ENCODE results near the gene CHST14. TPM values are rescaled to one million over a fixed set of nuclear protein-coding genes. Genes with fewer than 3 reads are reported as not detected.

CHST14 gene
- total and polyA plus RNA-seq, 2 of the 8 experiments (the other 6 are each of a cell fraction or from before 2014, with no cell fraction given) = 13.4 to 20.3 TPM

GRCh38 chr15:40499931-40500330 is 29.1 kb downstream of the CHST14 start (continued):
- TF ChIP-seq, protein P1, sequence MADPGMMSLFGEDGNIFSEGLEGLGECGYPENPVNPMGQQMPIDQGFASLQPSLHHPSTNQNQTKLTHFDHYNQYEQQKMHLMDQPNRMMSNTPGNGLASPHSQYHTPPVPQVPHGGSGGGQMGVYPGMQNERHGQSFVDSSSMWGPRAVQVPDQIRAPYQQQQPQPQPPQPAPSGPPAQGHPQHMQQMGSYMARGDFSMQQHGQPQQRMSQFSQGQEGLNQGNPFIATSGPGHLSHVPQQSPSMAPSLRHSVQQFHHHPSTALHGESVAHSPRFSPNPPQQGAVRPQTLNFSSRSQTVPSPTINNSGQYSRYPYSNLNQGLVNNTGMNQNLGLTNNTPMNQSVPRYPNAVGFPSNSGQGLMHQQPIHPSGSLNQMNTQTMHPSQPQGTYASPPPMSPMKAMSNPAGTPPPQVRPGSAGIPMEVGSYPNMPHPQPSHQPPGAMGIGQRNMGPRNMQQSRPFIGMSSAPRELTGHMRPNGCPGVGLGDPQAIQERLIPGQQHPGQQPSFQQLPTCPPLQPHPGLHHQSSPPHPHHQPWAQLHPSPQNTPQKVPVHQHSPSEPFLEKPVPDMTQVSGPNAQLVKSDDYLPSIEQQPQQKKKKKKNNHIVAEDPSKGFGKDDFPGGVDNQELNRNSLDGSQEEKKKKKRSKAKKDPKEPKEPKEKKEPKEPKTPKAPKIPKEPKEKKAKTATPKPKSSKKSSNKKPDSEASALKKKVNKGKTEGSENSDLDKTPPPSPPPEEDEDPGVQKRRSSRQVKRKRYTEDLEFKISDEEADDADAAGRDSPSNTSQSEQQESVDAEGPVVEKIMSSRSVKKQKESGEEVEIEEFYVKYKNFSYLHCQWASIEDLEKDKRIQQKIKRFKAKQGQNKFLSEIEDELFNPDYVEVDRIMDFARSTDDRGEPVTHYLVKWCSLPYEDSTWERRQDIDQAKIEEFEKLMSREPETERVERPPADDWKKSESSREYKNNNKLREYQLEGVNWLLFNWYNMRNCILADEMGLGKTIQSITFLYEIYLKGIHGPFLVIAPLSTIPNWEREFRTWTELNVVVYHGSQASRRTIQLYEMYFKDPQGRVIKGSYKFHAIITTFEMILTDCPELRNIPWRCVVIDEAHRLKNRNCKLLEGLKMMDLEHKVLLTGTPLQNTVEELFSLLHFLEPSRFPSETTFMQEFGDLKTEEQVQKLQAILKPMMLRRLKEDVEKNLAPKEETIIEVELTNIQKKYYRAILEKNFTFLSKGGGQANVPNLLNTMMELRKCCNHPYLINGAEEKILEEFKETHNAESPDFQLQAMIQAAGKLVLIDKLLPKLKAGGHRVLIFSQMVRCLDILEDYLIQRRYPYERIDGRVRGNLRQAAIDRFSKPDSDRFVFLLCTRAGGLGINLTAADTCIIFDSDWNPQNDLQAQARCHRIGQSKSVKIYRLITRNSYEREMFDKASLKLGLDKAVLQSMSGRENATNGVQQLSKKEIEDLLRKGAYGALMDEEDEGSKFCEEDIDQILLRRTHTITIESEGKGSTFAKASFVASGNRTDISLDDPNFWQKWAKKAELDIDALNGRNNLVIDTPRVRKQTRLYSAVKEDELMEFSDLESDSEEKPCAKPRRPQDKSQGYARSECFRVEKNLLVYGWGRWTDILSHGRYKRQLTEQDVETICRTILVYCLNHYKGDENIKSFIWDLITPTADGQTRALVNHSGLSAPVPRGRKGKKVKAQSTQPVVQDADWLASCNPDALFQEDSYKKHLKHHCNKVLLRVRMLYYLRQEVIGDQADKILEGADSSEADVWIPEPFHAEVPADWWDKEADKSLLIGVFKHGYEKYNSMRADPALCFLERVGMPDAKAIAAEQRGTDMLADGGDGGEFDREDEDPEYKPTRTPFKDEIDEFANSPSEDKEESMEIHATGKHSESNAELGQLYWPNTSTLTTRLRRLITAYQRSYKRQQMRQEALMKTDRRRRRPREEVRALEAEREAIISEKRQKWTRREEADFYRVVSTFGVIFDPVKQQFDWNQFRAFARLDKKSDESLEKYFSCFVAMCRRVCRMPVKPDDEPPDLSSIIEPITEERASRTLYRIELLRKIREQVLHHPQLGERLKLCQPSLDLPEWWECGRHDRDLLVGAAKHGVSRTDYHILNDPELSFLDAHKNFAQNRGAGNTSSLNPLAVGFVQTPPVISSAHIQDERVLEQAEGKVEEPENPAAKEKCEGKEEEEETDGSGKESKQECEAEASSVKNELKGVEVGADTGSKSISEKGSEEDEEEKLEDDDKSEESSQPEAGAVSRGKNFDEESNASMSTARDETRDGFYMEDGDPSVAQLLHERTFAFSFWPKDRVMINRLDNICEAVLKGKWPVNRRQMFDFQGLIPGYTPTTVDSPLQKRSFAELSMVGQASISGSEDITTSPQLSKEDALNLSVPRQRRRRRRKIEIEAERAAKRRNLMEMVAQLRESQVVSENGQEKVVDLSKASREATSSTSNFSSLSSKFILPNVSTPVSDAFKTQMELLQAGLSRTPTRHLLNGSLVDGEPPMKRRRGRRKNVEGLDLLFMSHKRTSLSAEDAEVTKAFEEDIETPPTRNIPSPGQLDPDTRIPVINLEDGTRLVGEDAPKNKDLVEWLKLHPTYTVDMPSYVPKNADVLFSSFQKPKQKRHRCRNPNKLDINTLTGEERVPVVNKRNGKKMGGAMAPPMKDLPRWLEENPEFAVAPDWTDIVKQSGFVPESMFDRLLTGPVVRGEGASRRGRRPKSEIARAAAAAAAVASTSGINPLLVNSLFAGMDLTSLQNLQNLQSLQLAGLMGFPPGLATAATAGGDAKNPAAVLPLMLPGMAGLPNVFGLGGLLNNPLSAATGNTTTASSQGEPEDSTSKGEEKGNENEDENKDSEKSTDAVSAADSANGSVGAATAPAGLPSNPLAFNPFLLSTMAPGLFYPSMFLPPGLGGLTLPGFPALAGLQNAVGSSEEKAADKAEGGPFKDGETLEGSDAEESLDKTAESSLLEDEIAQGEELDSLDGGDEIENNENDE (IDR thresholded peaks at IDR 0.05; ENCODE audit: insufficient replicate concordance, low read length) = no peak
- no peak for TF ChIP-seq RNF2 (IDR thresholded peaks at IDR 0.05; ENCODE audit: borderline replicate concordance, low read depth, low read length, missing control alignments, poor library complexity, severe bottlenecking)
- no peak for TF ChIP-seq FOSL1 (IDR thresholded peaks at IDR 0.05; ENCODE audit: insufficient read depth, low read depth, low read length)
- TF ChIP-seq ATF2 (IDR thresholded peaks at IDR 0.05; ENCODE audit: low read length) = no peak
- no peak for TF ChIP-seq JUN (IDR thresholded peaks at IDR 0.05; ENCODE audit: low read depth, low read length)
- no peak for TF ChIP-seq HDAC2 (IDR thresholded peaks at IDR 0.05; ENCODE audit: borderline replicate concordance in 1 of 2, low read depth in 2 of 2, low read length in 2 of 2)
- TF ChIP-seq SUZ12 (IDR thresholded peaks at IDR 0.05; ENCODE audit: low read length) = no peak
- TF ChIP-seq ZNF274 (IDR thresholded peaks at IDR 0.05; ENCODE audit: borderline replicate concordance, extremely low read depth, low read length) = no peak
- no peak for TF ChIP-seq SIRT6 (IDR thresholded peaks at IDR 0.05; ENCODE audit: low read length)
